Astrocyte (in vitro differentiated cells and primary cell): Measurements from ENCODE around the gene WNT3. TPM values are rescaled to one million over a fixed set of nuclear protein-coding genes. Genes with fewer than 3 reads are reported as not detected.
A peak's percentile ranks its signal among the peaks of the same experiment; 100 is the strongest.

Experiments used
- DNase-seq: peaks from one replicate; pipeline ENCODE4 v3.0.0-alpha.2; 2010; ENCODE audit warnings: low read depth
- FAIRE-seq: peaks from 2 replicates; lab custom pipeline; 2011; peaks lifted over from hg19 to GRCh38; lab: Jason Lieb, UNC
- H2AFZ ChIP-seq: 2 replicates; pipeline ENCODE4 v1.6.0; 2012; ENCODE audit warnings: low read depth, low read length, inconsistent platforms
- H3K27ac ChIP-seq: 2 replicates; pipeline ENCODE4 v1.5.1; 2011; ENCODE audit warnings: low read depth, low read length, inconsistent platforms
- H3K27me3 ChIP-seq: 2 replicates; pipeline ENCODE4 v1.6.0; 2011; ENCODE audit warnings: low read length, inconsistent platforms; ENCODE audit not compliant: insufficient read depth
- H3K36me3 ChIP-seq: 2 replicates; pipeline ENCODE4 v1.5.1; 2011; ENCODE audit warnings: low read length, inconsistent platforms; ENCODE audit not compliant: insufficient read depth
- H3K4me1 ChIP-seq: 2 replicates; pipeline ENCODE4 v1.5.1; 2011; ENCODE audit warnings: low read length, inconsistent platforms; ENCODE audit not compliant: insufficient read depth
- H3K4me2 ChIP-seq: 2 replicates; pipeline ENCODE4 v1.6.0; 2012; ENCODE audit warnings: low read length, inconsistent platforms
- H3K4me3 ChIP-seq: 2 replicates; pipeline ENCODE4 v1.5.1; 2011; ENCODE audit warnings: low read depth, mild to moderate bottlenecking, low read length, inconsistent platforms; ENCODE audit not compliant: insufficient read depth
- H3K79me2 ChIP-seq: 2 replicates; pipeline ENCODE4 v1.6.0; 2012; ENCODE audit warnings: mild to moderate bottlenecking, low read length, inconsistent platforms; ENCODE audit not compliant: insufficient read depth
- H3K9ac ChIP-seq: 2 replicates; pipeline ENCODE4 v1.6.0; 2012; ENCODE audit warnings: mild to moderate bottlenecking, low read length, inconsistent platforms
- H3K9me3 ChIP-seq: 2 replicates; pipeline ENCODE4 v1.5.1; 2012; ENCODE audit warnings: low read depth, mild to moderate bottlenecking, low read length, inconsistent platforms; ENCODE audit not compliant: insufficient read depth
- H4K20me1 ChIP-seq: 2 replicates; pipeline ENCODE4 v1.6.0; 2012; ENCODE audit warnings: low read length, inconsistent platforms; ENCODE audit not compliant: insufficient read depth
- H3K27ac Mint-ChIP-seq: one replicate; pipeline ENCODE4 v1.8.0; 2021; ENCODE audit warnings: mild to moderate bottlenecking, mixed read lengths; ENCODE audit not compliant: unreplicated experiment
- H3K27me3 Mint-ChIP-seq: one replicate; pipeline ENCODE4 v1.8.0; 2021; ENCODE audit warnings: low read depth, mixed read lengths; ENCODE audit not compliant: unreplicated experiment
- H3K36me3 Mint-ChIP-seq: one replicate; pipeline ENCODE4 v1.8.0; 2021; ENCODE audit warnings: low read depth, mixed read lengths; ENCODE audit not compliant: unreplicated experiment
- H3K4me1 Mint-ChIP-seq: one replicate; pipeline ENCODE4 v1.8.0; 2021; ENCODE audit warnings: low read depth, mixed read lengths; ENCODE audit not compliant: unreplicated experiment
- H3K4me3 Mint-ChIP-seq: one replicate; pipeline ENCODE4 v1.8.0; 2021; ENCODE audit warnings: mild to moderate bottlenecking, moderate library complexity, mixed read lengths; ENCODE audit not compliant: unreplicated experiment
- H3K9me3 Mint-ChIP-seq: one replicate; pipeline ENCODE4 v1.8.0; 2021; ENCODE audit warnings: mild to moderate bottlenecking, mixed read lengths; ENCODE audit not compliant: unreplicated experiment
- CTCF ChIP-seq: IDR thresholded peaks from 2 replicates; pipeline ENCODE4 v1.5.1; 2011; ENCODE audit warnings: low read depth, mild to moderate bottlenecking, inconsistent platforms, low read length, moderate library complexity; ENCODE audit not compliant: insufficient read depth
- EZH2 ChIP-seq: IDR thresholded peaks from 2 replicates; pipeline ENCODE4 v1.6.1; 2012; ENCODE audit warnings: mild to moderate bottlenecking, low read length, inconsistent platforms; ENCODE audit not compliant: insufficient read depth
- total RNA-seq: library from RNA; stranded (reverse); gene quantifications from 2 replicates; pipeline ENCODE4 v1.2.1, GENCODE V29; 2021

Gene WNT3
- total RNA-seq, 1 donor from 2014 or later, result 2.4 TPM

GRCh38 chr17:46770818-46771560, 47.5 kb downstream of the WNT3 start:
- Mint-ChIP-seq H3K4me3 (peak overlapping the region; percentile 64), H3K4me1 (no peaks in the 10 kb centered on the region), H3K9me3 (peaks cover 3% of the 10 kb centered on the region), H3K27ac (peak overlapping the region; percentile 34), H3K36me3 (peaks cover 4% of the 10 kb centered on the region), H3K27me3 (peaks cover 7% of the 10 kb centered on the region)
- Histone ChIP-seq H3K9me3 (no peaks in the 10 kb centered on the region), H3K9ac (peak overlapping the region; percentile 72), H3K36me3 (no peaks in the 10 kb centered on the region), H3K79me2 (no peaks in the 10 kb centered on the region), H4K20me1 (no peaks in the 10 kb centered on the region), H3K4me1 (peaks cover 3% of the 10 kb centered on the region), H3K4me2 (peak overlapping the region; percentile 81), H2AFZ (peak overlapping the region; percentile 72), H3K27ac (no peak overlapping the region), H3K4me3 (peak overlapping the region; percentile 46), H3K27me3 (no peaks in the 10 kb centered on the region)
- DNase-seq (no peak), FAIRE-seq (no peak)
- TF ChIP-seq CTCF (no peak), EZH2 (no peak)

GRCh38 chr17:46770439-46770817, 48.1 kb downstream of the WNT3 start:
- peaks cover 3% of the 10 kb centered on the region for H3K9me3 Mint-ChIP-seq
- H2AFZ ChIP-seq, result peak overlapping the region; percentile 72
- FAIRE-seq, result no peak
- no peak overlapping the region for H3K4me3 ChIP-seq
- no peak overlapping the region for H3K9ac ChIP-seq
- no peaks in the 10 kb centered on the region for H4K20me1 ChIP-seq
- no peaks in the 10 kb centered on the region for H3K79me2 ChIP-seq
- no peaks in the 10 kb centered on the region for H3K4me1 Mint-ChIP-seq
- H3K4me3 Mint-ChIP-seq, result peak overlapping the region; percentile 64
- DNase-seq, result no peak
- no peaks in the 10 kb centered on the region for H3K9me3 ChIP-seq
- H3K4me2 ChIP-seq, result peak overlapping the region; percentile 81
- H3K27me3 ChIP-seq, result no peaks in the 10 kb centered on the region
- peaks cover 4% of the 10 kb centered on the region for H3K36me3 Mint-ChIP-seq
- H3K27me3 Mint-ChIP-seq, result peaks cover 7% of the 10 kb centered on the region
- H3K27ac Mint-ChIP-seq, result no peak overlapping the region
- H3K27ac ChIP-seq, result no peak overlapping the region
- TF ChIP-seq EZH2 (no peak), CTCF (no peak)
- no peaks in the 10 kb centered on the region for H3K36me3 ChIP-seq
- peaks cover 6% of the 10 kb centered on the region for H3K4me1 ChIP-seq
